Caco-2 (cell line): ENCODE measurements around the gene SEC22C. TPM values are rescaled to one million over a fixed set of nuclear protein-coding genes. Genes with fewer than 3 reads are reported as not detected.

Experiments
- BruUV-seq: library from RNA; stranded (reverse); fragments of 400-500 nt; replicated peaks from 2 replicates; lab custom pipeline; 2021; lab: Mats Ljungman, UMichigan
- CTCF ChIA-PET: fragments of 300-600 bp; sonication (Branson Sonifier 250); formaldehyde crosslinking; loops from one replicate; lab custom pipeline; 2022; ENCODE audit warnings: antibody characterized with exemption; lab: Charles Lee
- POLR2A ChIA-PET: fragments of 300-600 bp; sonication (Branson Sonifier 250); formaldehyde crosslinking; loops from one replicate; lab custom pipeline; 2022; ENCODE audit warnings: antibody characterized with exemption; lab: Charles Lee
- DNase-seq, 2 experiments: peaks; one replicate each; pipeline versions ENCODE4 v3.0.0 to v3.0.0-alpha.2; 2020 to 2022
- H3K27me3 ChIP-seq: replicated peaks from 2 replicates; pipeline ENCODE4 v1.6.0; 2011; ENCODE audit warnings: low read length; ENCODE audit not compliant: control insufficient read depth, insufficient read depth
- H3K36me3 ChIP-seq: 2 replicates; pipeline ENCODE4 v1.5.1; 2011; ENCODE audit warnings: low read length; ENCODE audit not compliant: control insufficient read depth, insufficient read depth
- H3K4me1 ChIP-seq: fragments of 250-450 bp; sonication (Bioruptor Pico); 2 replicates; pipeline ENCODE4 v1.5.1; 2020; ENCODE audit warnings: mild to moderate bottlenecking
- H3K4me3 ChIP-seq: 2 replicates; pipeline ENCODE4 v1.5.1; 2011; ENCODE audit warnings: low read depth, mild to moderate bottlenecking, control low read depth, low read length
- H3K9me3 ChIP-seq: fragments of 250-450 bp; sonication (Bioruptor Pico); 2 replicates; pipeline ENCODE4 v1.5.1; 2020; ENCODE audit warnings: mild to moderate bottlenecking, moderate library complexity
- H3K27ac Mint-ChIP-seq: one replicate; pipeline ENCODE4 v1.8.0; 2022; ENCODE audit warnings: mixed read lengths; ENCODE audit not compliant: unreplicated experiment
- H3K27me3 Mint-ChIP-seq: one replicate; pipeline ENCODE4 v1.8.0; 2022; ENCODE audit warnings: mixed read lengths; ENCODE audit not compliant: insufficient read depth, unreplicated experiment
- H3K36me3 Mint-ChIP-seq: one replicate; pipeline ENCODE4 v1.8.0; 2022; ENCODE audit warnings: mild to moderate bottlenecking, mixed read lengths; ENCODE audit not compliant: insufficient read depth, unreplicated experiment
- H3K4me1 Mint-ChIP-seq: one replicate; pipeline ENCODE4 v1.8.0; 2022; ENCODE audit warnings: low read depth, mixed read lengths; ENCODE audit not compliant: unreplicated experiment
- H3K4me3 Mint-ChIP-seq: one replicate; pipeline ENCODE4 v1.8.0; 2022; ENCODE audit warnings: mild to moderate bottlenecking, moderate library complexity, mixed read lengths; ENCODE audit not compliant: unreplicated experiment
- H3K9me3 Mint-ChIP-seq: one replicate; pipeline ENCODE4 v1.8.0; 2022; ENCODE audit warnings: mixed read lengths; ENCODE audit not compliant: unreplicated experiment
- intact Hi-C: fragments of 100-400 bp; cut with micrococcal nuclease; formaldehyde crosslinking; loops from one replicate; pipeline ENCODE4 v1.10.0; 2022; ENCODE audit not compliant: unreplicated experiment
- total RNA-seq: library from RNA; stranded (reverse); gene quantifications from 2 replicates; pipeline ENCODE4 v1.2.3, GENCODE V29; 2022
- TF ChIP-seq, protein P1 (sequence below), 2 experiments: fragments of 200-600 bp in 1 of 2; IDR thresholded peaks; 1 replicate in 1 of 2; 2 replicates in 1 of 2; pipeline versions ENCODE4 v1.5.1 to v1.8.0; 2011 to 2022; ENCODE audit warnings: antibody characterized with exemption in 1 of 2, control low read depth in 1 of 2, inconsistent platforms in 1 of 2, low read depth in 1 of 2, low read length in 1 of 2, mild to moderate bottlenecking in 1 of 2, moderate library complexity in 1 of 2; ENCODE audit not compliant: insufficient read depth in 1 of 2, severe bottlenecking in 1 of 2, unreplicated experiment in 1 of 2

The SEC22C gene
- total RNA-seq, 1 experiment from 2014 or later = 36.4 TPM

DNA sequence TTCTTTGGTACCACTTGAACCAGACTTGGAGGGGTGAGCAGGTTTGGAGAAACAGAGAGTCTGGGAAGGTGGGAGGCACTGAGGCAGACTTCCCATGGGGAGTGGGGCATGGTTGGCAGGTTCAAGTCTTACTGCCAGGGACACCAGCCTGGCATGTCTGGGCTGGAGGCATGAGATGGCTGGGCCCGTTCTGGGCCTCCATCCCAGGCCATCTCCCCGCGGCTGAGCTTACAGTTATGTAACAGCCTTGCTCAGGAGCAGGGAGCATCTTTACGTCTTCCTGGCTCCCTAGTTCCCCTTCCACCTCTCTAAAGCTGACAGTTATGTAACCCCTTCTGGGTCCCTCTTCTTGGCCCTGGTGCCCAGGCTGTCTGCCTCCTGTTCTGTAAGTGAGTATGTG is 66.9 kb downstream of the SEC22C start:
- Mint-ChIP-seq H3K9me3 (no peaks in the 10 kb centered on the region), H3K27me3 (no peaks in the 10 kb centered on the region), H3K4me3 (no peak overlapping the region), H3K4me1 (peaks cover 17% of the 10 kb centered on the region), H3K36me3 (peaks cover 4% of the 10 kb centered on the region), H3K27ac (no peak overlapping the region)
- ChIA-PET CTCF (interaction anchor here (0.7 kb wide), 1 partner anchor 285 kb away, joined by 3 read pairs; no protein-coding TSS in a partner anchor), POLR2A (no interaction called here)
- Histone ChIP-seq H3K9me3 (no peaks in the 10 kb centered on the region), H3K4me1 (peaks cover 28% of the 10 kb centered on the region), H3K27me3 (no peaks in the 10 kb centered on the region), H3K36me3 (no peaks in the 10 kb centered on the region; the same call in 1 of the 2 replicates), H3K4me3 (no peak overlapping the region)
- TF ChIP-seq, protein P1, sequence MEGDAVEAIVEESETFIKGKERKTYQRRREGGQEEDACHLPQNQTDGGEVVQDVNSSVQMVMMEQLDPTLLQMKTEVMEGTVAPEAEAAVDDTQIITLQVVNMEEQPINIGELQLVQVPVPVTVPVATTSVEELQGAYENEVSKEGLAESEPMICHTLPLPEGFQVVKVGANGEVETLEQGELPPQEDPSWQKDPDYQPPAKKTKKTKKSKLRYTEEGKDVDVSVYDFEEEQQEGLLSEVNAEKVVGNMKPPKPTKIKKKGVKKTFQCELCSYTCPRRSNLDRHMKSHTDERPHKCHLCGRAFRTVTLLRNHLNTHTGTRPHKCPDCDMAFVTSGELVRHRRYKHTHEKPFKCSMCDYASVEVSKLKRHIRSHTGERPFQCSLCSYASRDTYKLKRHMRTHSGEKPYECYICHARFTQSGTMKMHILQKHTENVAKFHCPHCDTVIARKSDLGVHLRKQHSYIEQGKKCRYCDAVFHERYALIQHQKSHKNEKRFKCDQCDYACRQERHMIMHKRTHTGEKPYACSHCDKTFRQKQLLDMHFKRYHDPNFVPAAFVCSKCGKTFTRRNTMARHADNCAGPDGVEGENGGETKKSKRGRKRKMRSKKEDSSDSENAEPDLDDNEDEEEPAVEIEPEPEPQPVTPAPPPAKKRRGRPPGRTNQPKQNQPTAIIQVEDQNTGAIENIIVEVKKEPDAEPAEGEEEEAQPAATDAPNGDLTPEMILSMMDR (IDR thresholded peaks at IDR 0.05; ENCODE audit: insufficient read depth in 1 of 2, low read depth in 1 of 2, low read length in 1 of 2, severe bottlenecking in 1 of 2, unreplicated experiment in 1 of 2) = no peak
- DNase-seq = no peak
- intact Hi-C loops = no loop called here
- BruUV-seq = no TSS peak

DNA sequence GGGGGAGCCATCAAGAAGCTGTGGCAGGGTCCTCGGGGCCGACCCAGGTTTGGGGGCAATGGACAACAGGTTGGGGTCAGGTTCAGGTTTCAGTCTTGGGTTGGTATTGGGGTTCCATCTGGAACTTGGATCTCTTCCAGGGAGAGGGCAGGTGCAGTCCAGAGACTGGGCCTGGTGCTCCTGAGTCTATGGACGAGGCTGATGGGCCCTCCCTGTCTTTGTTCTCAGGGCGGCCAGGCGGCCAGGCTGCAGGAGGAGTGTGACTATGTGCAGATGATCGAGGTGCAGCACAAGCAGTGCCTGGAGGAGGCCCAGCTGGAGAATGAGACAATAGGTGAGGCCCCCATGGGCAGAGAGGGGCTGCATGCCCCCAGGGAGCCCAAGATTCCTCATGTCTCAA is 68.2 kb downstream of the SEC22C start:
- intact Hi-C loops = no loop called here
- CTCF ChIA-PET = interaction anchor here (1.1 to 1.6 kb wide), 2 partner anchors 11 to 23 kb away, joined by 5 read pairs; partner anchors contain the start of gene VIPR1
- no peak overlapping the region for H3K4me3 ChIP-seq
- peaks cover 31% of the 10 kb centered on the region for H3K4me1 ChIP-seq
- H3K27me3 ChIP-seq = no peaks in the 10 kb centered on the region
- BruUV-seq = no TSS peak
- Mint-ChIP-seq H3K27ac (peak overlapping the region; percentile 33), H3K4me1 (peaks cover 15% of the 10 kb centered on the region), H3K36me3 (peaks cover 4% of the 10 kb centered on the region), H3K27me3 (no peaks in the 10 kb centered on the region), H3K4me3 (no peak overlapping the region), H3K9me3 (no peaks in the 10 kb centered on the region)
- H3K9me3 ChIP-seq = no peaks in the 10 kb centered on the region
- TF ChIP-seq, protein P1 (IDR thresholded peaks at IDR 0.05; ENCODE audit: insufficient read depth in 1 of 2, low read depth in 1 of 2, low read length in 1 of 2, severe bottlenecking in 1 of 2, unreplicated experiment in 1 of 2) = no peak
- no peaks in the 10 kb centered on the region; the same call in 1 of the 2 replicates for H3K36me3 ChIP-seq
- POLR2A ChIA-PET = no interaction called here
- no peak for DNase-seq

- no peaks in the 10 kb centered on the region for H3K9me3 Mint-ChIP-seq
- no TSS peak for BruUV-seq
- no peak overlapping the region for H3K4me3 Mint-ChIP-seq
- no peaks in the 10 kb centered on the region; the same call in 1 of the 2 replicates for H3K36me3 ChIP-seq
- H3K27me3 ChIP-seq = no peaks in the 10 kb centered on the region
- no peak for DNase-seq
- POLR2A ChIA-PET = no interaction called here
- CTCF ChIA-PET = interaction anchor here (1.1 to 1.6 kb wide), 2 partner anchors 11 to 23 kb away, joined by 5 read pairs; partner anchors contain the start of gene VIPR1
- no peaks in the 10 kb centered on the region for H3K9me3 ChIP-seq
- TF ChIP-seq, protein P1 (IDR thresholded peaks at IDR 0.05; ENCODE audit: insufficient read depth in 1 of 2, low read depth in 1 of 2, low read length in 1 of 2, severe bottlenecking in 1 of 2, unreplicated experiment in 1 of 2) = no peak
- peaks cover 32% of the 10 kb centered on the region for H3K4me1 ChIP-seq
- H3K4me1 Mint-ChIP-seq = peaks cover 15% of the 10 kb centered on the region
- no peak overlapping the region for H3K4me3 ChIP-seq
- peak overlapping the region; percentile 33 for H3K27ac Mint-ChIP-seq
- no peaks in the 10 kb centered on the region for H3K27me3 Mint-ChIP-seq
- peaks cover 4% of the 10 kb centered on the region for H3K36me3 Mint-ChIP-seq
- intact Hi-C loops = no loop called here
Measured at GRCh38 chr3:42513121-42513520, 68.6 kb downstream of the SEC22C start.
